Measurements from ENCODE around the gene TENM3.

The TENM3 gene

DNA sequence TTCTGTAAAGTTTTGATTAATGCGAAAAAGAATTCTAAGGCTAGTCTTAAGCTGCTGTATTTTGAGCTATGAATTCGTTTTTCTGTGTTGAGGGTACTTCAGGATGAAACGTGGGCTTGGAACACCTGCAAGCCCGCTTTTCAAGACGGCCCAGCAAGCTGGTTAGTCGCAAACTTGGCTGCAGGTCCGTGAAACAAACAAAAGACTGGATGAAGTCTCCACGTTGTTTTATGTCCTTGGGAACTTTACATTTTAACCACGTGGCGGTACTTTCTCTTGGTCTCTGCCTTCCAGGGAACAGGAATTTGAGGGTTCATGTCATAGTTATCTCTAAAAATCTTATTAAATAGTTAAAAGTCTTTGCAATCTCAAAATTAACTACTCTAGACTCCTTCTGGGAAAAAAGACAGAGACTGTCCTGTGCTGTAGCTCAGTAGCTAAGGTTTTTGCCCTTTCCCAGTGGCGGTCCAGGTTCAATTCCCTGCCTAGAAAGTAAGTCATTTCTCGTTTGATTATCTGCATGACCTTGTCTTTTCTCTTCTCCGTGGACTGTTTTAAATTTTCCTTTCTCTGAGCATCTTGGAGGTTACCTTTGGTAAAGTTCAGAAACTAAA lies 21.0 kb downstream of the TENM3 start:
- no peak for TF ChIP-seq CTCF (IDR thresholded peaks at IDR 0.05; ENCODE audit: poor library complexity, severe bottlenecking)
- Histone ChIP-seq H3K4me1 (ENCODE audit: insufficient read depth, poor library complexity, severe bottlenecking) (no peaks in the 10 kb centered on the region), H3K27ac (ENCODE audit: poor library complexity, severe bottlenecking) (no peak overlapping the region), H3K4me3 (ENCODE audit: severe bottlenecking) (no peak overlapping the region), H3K36me3 (ENCODE audit: low read depth) (no peaks in the 10 kb centered on the region), H3K27me3 (ENCODE audit: insufficient read depth, poor library complexity, severe bottlenecking) (no peaks in the 10 kb centered on the region), H3K9me3 (ENCODE audit: severe bottlenecking) (no peaks in the 10 kb centered on the region)
- ATAC-seq (ENCODE audit: low read depth), result no peak
- DNase-seq (ENCODE audit: low spot score), result no peak

GRCh38 chr4:182265881-182266280 lies 22.7 kb downstream of the TENM3 start:
- Histone ChIP-seq H3K4me3 (ENCODE audit: severe bottlenecking) (no peak overlapping the region), H3K27me3 (ENCODE audit: insufficient read depth, poor library complexity, severe bottlenecking) (no peaks in the 10 kb centered on the region), H3K27ac (ENCODE audit: poor library complexity, severe bottlenecking) (no peak overlapping the region), H3K9me3 (ENCODE audit: severe bottlenecking) (no peaks in the 10 kb centered on the region), H3K36me3 (ENCODE audit: low read depth) (no peaks in the 10 kb centered on the region), H3K4me1 (ENCODE audit: insufficient read depth, poor library complexity, severe bottlenecking) (no peaks in the 10 kb centered on the region)
- TF ChIP-seq CTCF (IDR thresholded peaks at IDR 0.05; ENCODE audit: poor library complexity, severe bottlenecking), result peak; percentile 30
- no peak for ATAC-seq (ENCODE audit: low read depth)
- no peak for DNase-seq (ENCODE audit: low spot score)

GRCh38 chr4:182267048-182267447 lies 23.8 kb downstream of the TENM3 start:
- no peaks in the 10 kb centered on the region for H3K4me1 ChIP-seq (ENCODE audit: insufficient read depth, poor library complexity, severe bottlenecking)
- no peaks in the 10 kb centered on the region for H3K27me3 ChIP-seq (ENCODE audit: insufficient read depth, poor library complexity, severe bottlenecking)
- H3K27ac ChIP-seq (ENCODE audit: poor library complexity, severe bottlenecking), result no peak overlapping the region
- H3K4me3 ChIP-seq (ENCODE audit: severe bottlenecking), result no peak overlapping the region
- TF ChIP-seq CTCF (IDR thresholded peaks at IDR 0.05; ENCODE audit: poor library complexity, severe bottlenecking), result no peak
- no peaks in the 10 kb centered on the region for H3K9me3 ChIP-seq (ENCODE audit: severe bottlenecking)
- DNase-seq (ENCODE audit: low spot score) (no peak), ATAC-seq (ENCODE audit: low read depth) (no peak)
- no peaks in the 10 kb centered on the region for H3K36me3 ChIP-seq (ENCODE audit: low read depth)

GRCh38 chr4:182268966-182269365 lies 25.8 kb downstream of the TENM3 start:
- Histone ChIP-seq H3K36me3 (ENCODE audit: low read depth) (no peaks in the 10 kb centered on the region), H3K4me1 (ENCODE audit: insufficient read depth, poor library complexity, severe bottlenecking) (no peaks in the 10 kb centered on the region), H3K9me3 (ENCODE audit: severe bottlenecking) (no peaks in the 10 kb centered on the region), H3K27me3 (ENCODE audit: insufficient read depth, poor library complexity, severe bottlenecking) (no peaks in the 10 kb centered on the region), H3K27ac (ENCODE audit: poor library complexity, severe bottlenecking) (no peak overlapping the region), H3K4me3 (ENCODE audit: severe bottlenecking) (no peak overlapping the region)
- no peak for ATAC-seq (ENCODE audit: low read depth)
- no peak for TF ChIP-seq CTCF (IDR thresholded peaks at IDR 0.05; ENCODE audit: poor library complexity, severe bottlenecking)
- DNase-seq (ENCODE audit: low spot score), result no peak

DNA sequence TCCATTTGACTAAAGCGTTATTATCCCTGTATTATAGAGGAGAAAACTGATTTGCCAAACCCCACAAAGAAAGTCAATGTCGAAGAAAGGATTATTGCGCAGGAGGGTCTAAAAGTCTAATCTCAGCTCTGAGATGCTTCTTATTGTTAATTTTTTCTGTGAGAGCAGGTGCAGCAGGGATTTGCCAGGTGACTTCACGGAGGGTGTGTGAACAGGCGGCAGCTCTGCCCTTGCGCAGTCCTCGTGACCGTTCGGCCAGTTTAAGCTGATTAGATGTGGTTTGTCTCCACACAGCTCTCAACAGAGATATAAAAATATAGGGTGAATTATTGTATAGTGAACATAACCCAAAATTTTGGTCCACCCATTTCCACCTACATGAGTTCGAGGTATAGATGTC lies 28.5 kb downstream of the TENM3 start:
- ATAC-seq (ENCODE audit: low read depth) (no peak), DNase-seq (ENCODE audit: low spot score) (no peak)
- no peaks in the 10 kb centered on the region for H3K9me3 ChIP-seq (ENCODE audit: severe bottlenecking)
- no peaks in the 10 kb centered on the region for H3K36me3 ChIP-seq (ENCODE audit: low read depth)
- H3K27ac ChIP-seq (ENCODE audit: poor library complexity, severe bottlenecking), result no peak overlapping the region
- TF ChIP-seq CTCF (IDR thresholded peaks at IDR 0.05; ENCODE audit: poor library complexity, severe bottlenecking), result no peak
- no peaks in the 10 kb centered on the region for H3K4me1 ChIP-seq (ENCODE audit: insufficient read depth, poor library complexity, severe bottlenecking)
- no peak overlapping the region for H3K4me3 ChIP-seq (ENCODE audit: severe bottlenecking)
- no peaks in the 10 kb centered on the region for H3K27me3 ChIP-seq (ENCODE audit: insufficient read depth, poor library complexity, severe bottlenecking)

All from RWPE2 (cell line).